Measurements from ENCODE around the gene CHID1.

CHID1 gene

GRCh38 chr11:834371-835316 is 76.0 kb downstream of the CHID1 start:
- peaks cover 0 to 35% (median 15%) of the 10 kb centered on the region in 5 experiments for H3K27me3 ChIP-seq (replicated peaks in 2 of 5; ENCODE audit: control insufficient read depth in 4 of 5, insufficient read depth in 5 of 5, low read length in 4 of 5)
- 17% methylated on average over 22 of the region's 31 CpGs for WGBS (ENCODE audit: insufficient coverage)
- peaks cover 2 to 34% (median 18%) of the 10 kb centered on the region in 4 experiments for H3K36me3 ChIP-seq (ENCODE audit: control insufficient read depth in 4 of 4, insufficient read depth in 4 of 4, low read length in 3 of 4)
- H3K27ac ChIP-seq (ENCODE audit: insufficient read depth in 1 of 2, low read depth in 1 of 2, low read length in 2 of 2, poor library complexity in 1 of 2, severe bottlenecking in 2 of 2), result no peak overlapping the region
- POLR2A ChIA-PET, result interaction anchor here (0.8 to 4.1 kb wide), 5 partner anchors 7 to 23 kb away, joined by 3 to 19 read pairs (median 4); partner anchors contain the start of genes PNPLA2, POLR2L and TSPAN4
- H3K4me1 ChIP-seq (ENCODE audit: control extremely low read depth in 1 of 4, control insufficient read depth in 4 of 4, insufficient read depth in 4 of 4, low read length in 3 of 4), result peaks cover 0 to 53% (median 43%) of the 10 kb centered on the region in 4 experiments
- CTCF ChIA-PET, result interaction anchor here (0.7 to 2.2 kb wide), 8 partner anchors 9 to 217 kb away, joined by 3 to 13 read pairs (median 4); no protein-coding TSS in a partner anchor
- H3K9me3 ChIP-seq (ENCODE audit: control extremely low read depth in 1 of 5, control insufficient read depth in 4 of 5, insufficient read depth in 2 of 5, low read depth in 1 of 5, low read length in 4 of 5), result no peaks in the 10 kb centered on the region
- peak; percentile 69 to 79 (median 70) for DNase-seq
- H3K4me3 ChIP-seq (ENCODE audit: control insufficient read depth in 1 of 7, extremely low read depth in 1 of 7, insufficient read depth in 4 of 7, low read depth in 2 of 7, low read length in 6 of 7), result peak overlapping the region in 3 of 7 experiments; percentile 52 to 58 (median 53)

- 88% methylated on average over 4 of the region's 9 CpGs for WGBS (ENCODE audit: insufficient coverage)
- ChIA-PET POLR2A (interaction anchor here (0.6 to 4.1 kb wide), 5 partner anchors 8 to 24 kb away, joined by 3 to 19 read pairs (median 7); partner anchors contain the start of genes PNPLA2, POLR2L, RPLP2 and TSPAN4), CTCF (interaction anchor here (0.7 to 2.2 kb wide), 6 partner anchors 9 to 218 kb away, joined by 3 to 13 read pairs (median 5); partner anchors contain the start of genes POLR2L and TSPAN4)
- peaks cover 0 to 43% (median 18%) of the 10 kb centered on the region in 5 experiments for H3K27me3 ChIP-seq (replicated peaks in 2 of 5; ENCODE audit: control insufficient read depth in 4 of 5, insufficient read depth in 5 of 5, low read length in 4 of 5)
- peaks cover 0 to 61% (median 50%) of the 10 kb centered on the region in 4 experiments for H3K4me1 ChIP-seq (ENCODE audit: control extremely low read depth in 1 of 4, control insufficient read depth in 4 of 4, insufficient read depth in 4 of 4, low read length in 3 of 4)
- peak overlapping the region in 1 of 2 experiments; percentile 25 for H3K27ac ChIP-seq (ENCODE audit: insufficient read depth in 1 of 2, low read depth in 1 of 2, low read length in 2 of 2, poor library complexity in 1 of 2, severe bottlenecking in 2 of 2)
- peak overlapping the region in 3 of 7 experiments; percentile 66 to 78 (median 68) for H3K4me3 ChIP-seq (ENCODE audit: control insufficient read depth in 1 of 7, extremely low read depth in 1 of 7, insufficient read depth in 4 of 7, low read depth in 2 of 7, low read length in 6 of 7)
- peaks cover 0 to 27% (median 12%) of the 10 kb centered on the region in 4 experiments for H3K36me3 ChIP-seq (ENCODE audit: control insufficient read depth in 4 of 4, insufficient read depth in 4 of 4, low read length in 3 of 4)
- no peaks in the 10 kb centered on the region for H3K9me3 ChIP-seq (ENCODE audit: control extremely low read depth in 1 of 5, control insufficient read depth in 4 of 5, insufficient read depth in 2 of 5, low read depth in 1 of 5, low read length in 4 of 5)
- DNase-seq, result no peak
These were observed 76.7 kb downstream of the CHID1 start for GRCh38 chr11:833849-834311.

GRCh38 chr11:833114-833791 is 77.4 kb downstream of the CHID1 start:
- Histone ChIP-seq H3K4me3 (ENCODE audit: control insufficient read depth in 1 of 7, extremely low read depth in 1 of 7, insufficient read depth in 4 of 7, low read depth in 2 of 7, low read length in 6 of 7) (peak overlapping the region; percentile 37 to 78 (median 66)), H3K4me1 (ENCODE audit: control extremely low read depth in 1 of 4, control insufficient read depth in 4 of 4, insufficient read depth in 4 of 4, low read length in 3 of 4) (peaks cover 0 to 66% (median 57%) of the 10 kb centered on the region in 4 experiments), H3K27ac (ENCODE audit: insufficient read depth in 1 of 2, low read depth in 1 of 2, low read length in 2 of 2, poor library complexity in 1 of 2, severe bottlenecking in 2 of 2) (peak overlapping the region in 1 of 2 experiments; percentile 25), H3K36me3 (ENCODE audit: control insufficient read depth in 4 of 4, insufficient read depth in 4 of 4, low read length in 3 of 4) (peaks cover 0 to 20% (median 9%) of the 10 kb centered on the region in 4 experiments), H3K27me3 (replicated peaks in 2 of 5; ENCODE audit: control insufficient read depth in 4 of 5, insufficient read depth in 5 of 5, low read length in 4 of 5) (peaks cover 0 to 49% (median 18%) of the 10 kb centered on the region in 5 experiments), H3K9me3 (ENCODE audit: control extremely low read depth in 1 of 5, control insufficient read depth in 4 of 5, insufficient read depth in 2 of 5, low read depth in 1 of 5, low read length in 4 of 5) (no peaks in the 10 kb centered on the region)
- under 1% methylated on average over 50 of the region's 55 CpGs for WGBS (ENCODE audit: insufficient coverage)
- ChIA-PET POLR2A (interaction anchor here (0.6 to 4.1 kb wide), 4 partner anchors 8 to 24 kb away, joined by 3 to 19 read pairs (median 6); partner anchors contain the start of genes POLR2L, RPLP2 and TSPAN4), CTCF (interaction anchor here (0.7 to 2.2 kb wide), 6 partner anchors 10 to 16 kb away, joined by 3 to 13 read pairs (median 4); partner anchors contain the start of genes POLR2L and TSPAN4)
- DNase-seq, result peak in 1 of 3 donors; percentile 59

GRCh38 chr11:832529-833113 is 78.0 kb downstream of the CHID1 start, which contains the start of gene CD151:
CD151 (plus strand) TSS chr11:832952; CDS start chr11:836070, 3,118 bp downstream.
- CTCF ChIA-PET, result interaction anchor here (0.9 to 1.9 kb wide), 5 partner anchors 10 to 21 kb away, joined by 3 to 10 read pairs (median 5); no protein-coding TSS in a partner anchor
- Histone ChIP-seq H3K27me3 (replicated peaks in 2 of 5; ENCODE audit: control insufficient read depth in 4 of 5, insufficient read depth in 5 of 5, low read length in 4 of 5) (peaks cover 0 to 56% (median 21%) of the 10 kb centered on the region in 5 experiments), H3K9me3 (ENCODE audit: control extremely low read depth in 1 of 5, control insufficient read depth in 4 of 5, insufficient read depth in 2 of 5, low read depth in 1 of 5, low read length in 4 of 5) (no peaks in the 10 kb centered on the region), H3K4me1 (ENCODE audit: control extremely low read depth in 1 of 4, control insufficient read depth in 4 of 4, insufficient read depth in 4 of 4, low read length in 3 of 4) (peaks cover 0 to 71% (median 62%) of the 10 kb centered on the region in 4 experiments), H3K4me3 (ENCODE audit: control insufficient read depth in 1 of 7, extremely low read depth in 1 of 7, insufficient read depth in 4 of 7, low read depth in 2 of 7, low read length in 6 of 7) (peak within 1 kb of the TSS; percentile 37 to 78 (median 66)), H3K36me3 (ENCODE audit: control insufficient read depth in 4 of 4, insufficient read depth in 4 of 4, low read length in 3 of 4) (peaks cover 0 to 15% (median 4%) of the 10 kb centered on the region in 4 experiments), H3K27ac (ENCODE audit: insufficient read depth in 1 of 2, low read depth in 1 of 2, low read length in 2 of 2, poor library complexity in 1 of 2, severe bottlenecking in 2 of 2) (peak within 1 kb of the TSS in 1 of 2 experiments; percentile 54)
- POLR2A ChIA-PET, result interaction anchor here (0.8 to 4.1 kb wide), 3 partner anchors 9 to 13 kb away, joined by 3 to 19 read pairs (median 7); partner anchors contain the start of genes POLR2L and TSPAN4
- WGBS (ENCODE audit: insufficient coverage), result under 1% methylated on average over 38 of the region's 67 CpGs
- DNase-seq, result peak in 1 of 3 donors; percentile 58

GRCh38 chr11:831961-832528 is 78.6 kb downstream of the CHID1 start:
- Histone ChIP-seq H3K4me1 (ENCODE audit: control extremely low read depth in 1 of 4, control insufficient read depth in 4 of 4, insufficient read depth in 4 of 4, low read length in 3 of 4) (peaks cover 0 to 77% (median 67%) of the 10 kb centered on the region in 4 experiments), H3K27me3 (replicated peaks in 2 of 5; ENCODE audit: control insufficient read depth in 4 of 5, insufficient read depth in 5 of 5, low read length in 4 of 5) (peaks cover 0 to 56% (median 22%) of the 10 kb centered on the region in 5 experiments)

More at GRCh38 chr11:831961-832528, 78.6 kb downstream of the CHID1 start:
- Histone ChIP-seq H3K9me3 (ENCODE audit: control extremely low read depth in 1 of 5, control insufficient read depth in 4 of 5, insufficient read depth in 2 of 5, low read depth in 1 of 5, low read length in 4 of 5) (no peaks in the 10 kb centered on the region), H3K36me3 (ENCODE audit: control insufficient read depth in 4 of 4, insufficient read depth in 4 of 4, low read length in 3 of 4) (peaks cover 0 to 9% (median 1%) of the 10 kb centered on the region in 4 experiments), H3K27ac (ENCODE audit: insufficient read depth in 1 of 2, low read depth in 1 of 2, low read length in 2 of 2, poor library complexity in 1 of 2, severe bottlenecking in 2 of 2) (peak overlapping the region in 1 of 2 experiments; percentile 54), H3K4me3 (ENCODE audit: control insufficient read depth in 1 of 7, extremely low read depth in 1 of 7, insufficient read depth in 4 of 7, low read depth in 2 of 7, low read length in 6 of 7) (peak overlapping the region in 5 of 7 experiments; percentile 10 to 78 (median 48))
- 89% methylated on average over 17 of the region's 23 CpGs for WGBS (ENCODE audit: insufficient coverage)
- CTCF ChIA-PET, result interaction anchor here (0.9 to 1.9 kb wide), 6 partner anchors 9 to 21 kb away, joined by 3 to 10 read pairs (median 6); no protein-coding TSS in a partner anchor
- POLR2A ChIA-PET, result interaction anchor here (0.6 to 4.1 kb wide), 4 partner anchors 10 to 26 kb away, joined by 3 to 19 read pairs (median 5); partner anchors contain the start of genes POLR2L and TSPAN4
- no peak for DNase-seq
